Adrenal gland (tissue), 12 donors: ENCODE measurements around the gene STX18. TPM values are rescaled to one million over a fixed set of nuclear protein-coding genes. Genes with fewer than 3 reads are reported as not detected.
"Not testable (repeated sequence)": the region's sequence is repeated elsewhere in the genome, so short reads cannot be mapped to it uniquely, and the experiment has no call there.

ENCODE experiments used
- DNase-seq, 7 donors: peaks; one replicate each; pipeline ENCODE4 v3.0.0-alpha.2; 2019 to 2020
- H3K27ac ChIP-seq, 5 donors: fragments of 200-600 bp; sonication (generic) in 4 of 5; 1 replicate in 3 of 5; 2 replicates in 2 of 5; pipeline versions ENCODE4 v1.5.1 to v1.8.0; 2016 to 2020; ENCODE audit warnings: mild to moderate bottlenecking in 1 of 5
- H3K27me3 ChIP-seq: fragments of 200-600 bp; 2 replicates; pipeline ENCODE4 v1.8.0; 2021
- H3K36me3 ChIP-seq, 2 donors: fragments of 200-600 bp; replicated peaks in 1 of 2; 1 replicate in 1 of 2; 2 replicates in 1 of 2; pipeline versions ENCODE4 v1.5.1 to v1.8.0; 2018 to 2022
- H3K4me1 ChIP-seq, 2 donors: fragments of 200-600 bp; replicated peaks in 1 of 2; 1 replicate in 1 of 2; 2 replicates in 1 of 2; pipeline versions ENCODE4 v1.5.1 to v1.8.0; 2018 to 2021
- H3K4me3 ChIP-seq, 4 donors: fragments of 200-600 bp; sonication (generic) in 3 of 4; one replicate each; pipeline ENCODE4 v1.5.1; 2016 to 2018
- H3K9me3 ChIP-seq, 3 donors: fragments of 200-600 bp; sonication (generic) in 1 of 3; replicated peaks in 1 of 3; 1 replicate in 2 of 3; 2 replicates in 1 of 3; pipeline versions ENCODE4 v1.5.1 to v1.8.0; 2016 to 2021
- CTCF ChIP-seq, 6 experiments: fragments of 450-650 bp in 4 of 6; fragments of 200-600 bp in 2 of 6; sonication (generic) in 1 of 6; IDR thresholded peaks; 1 replicate in 5 of 6; 2 replicates in 1 of 6; pipeline versions ENCODE4 v1.5.1 to v1.8.0; 2016 to 2021; ENCODE audit warnings: antibody characterized with exemption in 6 of 6, mild to moderate bottlenecking in 2 of 6, moderate library complexity in 1 of 6
- POLR2A ChIP-seq, 2 donors: fragments of 450-650 bp; IDR thresholded peaks; one replicate each; pipeline ENCODE4 v1.6.1; 2017; ENCODE audit warnings: antibody characterized with exemption in 2 of 2, mild to moderate bottlenecking in 2 of 2, moderate library complexity in 1 of 2
- WGBS, 4 donors: extraction: QIAGEN DNeasy Blood & Tissue Kit in 2 of 4; methylation state at CpG; one replicate each; pipeline versions ENCODE4 v1.1.5 to v1.1.7; 2013 to 2017; 5-methylcytosine and 5-hydroxymethylcytosine counted together
- intact Hi-C, 2 donors: fragments of 100-400 bp; cut with DNase I; formaldehyde crosslinking; loops; one replicate each; pipeline versions ENCODE4 v1.14.1 to v1.15.0; 2022 to 2023
- polyA plus RNA-seq, 3 donors: library from polyadenylated mRNA; stranded (reverse); fragments of 200-250 nt in 2 of 3; fragments of 350-450 nt in 1 of 3; fragmentation: Illumina TruSeq in 1 of 3; extraction: RNeasy Lipid Tissue Mini Kit (QIAGEN cat#74804) in 1 of 3; gene quantifications; one replicate each; pipeline ENCODE4 v1.2.3, GENCODE V29; 2013 to 2014
- total RNA-seq, 9 donors: library from RNA; depleted of rRNA in 4 of 9; stranded (reverse); fragments of >200 nt in 4 of 9; fragments of 120-200 nt in 1 of 9; fragmentation: NEBNext Ultra II Directional in 1 of 9; extraction: Animal tissue kit (Norgen Biotek cat#: 25700) in 1 of 9; gene quantifications; one replicate each; pipeline versions ENCODE4 v1.1.0 to v1.2.4, GENCODE V29; 2013 to 2023
- donor health status: healthy with polysubstance abuse.
- donor health status: Bipolar disorder and iron deficiency.
- donor health status: DM: yes; HTN: yes; CAD: no.
- donor health status: DM: no; HTN: no; CAD: no.
- donor health status: DM: no; HTN: no; CAD: no.
- donor health status: DM: yes; HTN: yes; CAD: no.

Gene STX18
- total and polyA plus RNA-seq, 12 donors = 28.6 to 88.5 (median 38.1) TPM

DNA sequence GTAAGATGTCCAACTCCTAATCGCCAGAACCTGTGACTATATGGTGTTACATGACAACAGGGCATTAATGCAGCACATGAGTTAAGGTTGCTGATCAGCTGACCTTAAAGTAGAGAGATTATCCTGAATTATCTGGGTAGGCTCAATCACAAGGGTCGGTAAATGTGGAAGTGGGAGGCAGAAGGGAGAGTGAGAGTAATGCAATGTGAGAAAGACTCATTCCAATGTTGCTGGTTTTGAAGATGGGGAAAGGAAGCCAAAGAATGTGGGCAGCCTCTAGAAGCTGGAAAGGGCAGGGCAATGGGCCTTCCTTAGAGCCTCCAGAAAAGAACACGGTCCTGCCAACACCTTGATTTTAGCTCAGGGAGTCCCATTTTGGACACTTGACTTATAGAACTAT, 67.4 kb downstream of the STX18 start:
- H3K4me1 ChIP-seq = peaks cover 17 to 36% of the 10 kb centered on the region in 2 donors
- H3K27me3 ChIP-seq = no peaks in the 10 kb centered on the region
- no peak overlapping the region for H3K4me3 ChIP-seq
- peaks cover 0 to 7% of the 10 kb centered on the region in 2 donors for H3K36me3 ChIP-seq
- intact Hi-C loops = no loop called here
- no peak for TF ChIP-seq CTCF (IDR thresholded peaks at IDR 0.05)
- TF ChIP-seq POLR2A (IDR thresholded peaks at IDR 0.05) = no peak
- no peak for DNase-seq
- 91 to 93% (median 92%) methylated on average over 3 of the region's 3 CpGs for WGBS, 4 donors
- H3K9me3 ChIP-seq = no peaks in the 10 kb centered on the region
- peak overlapping the region in 3 of 5 donors; percentile 64 to 90 (median 87) for H3K27ac ChIP-seq

- intact Hi-C loops = no loop called here
- DNase-seq = peak; percentile 72 to 91 (median 87)
- peak overlapping the region; percentile 56 to 90 (median 64) for H3K27ac ChIP-seq
Observed at GRCh38 chr4:4472344-4472958, 69.4 kb downstream of the STX18 start.

GRCh38 chr4:4471195-4471594, 70.7 kb downstream of the STX18 start:
- Histone ChIP-seq H3K27ac (peak overlapping the region in 2 of 5 donors; percentile 48 to 87), H3K4me1 (peaks cover 17 to 29% of the 10 kb centered on the region in 2 donors), H3K9me3 (no peaks in the 10 kb centered on the region), H3K27me3 (no peaks in the 10 kb centered on the region), H3K36me3 (peaks cover 0 to 12% of the 10 kb centered on the region in 2 donors), H3K4me3 (no peak overlapping the region)
- TF ChIP-seq CTCF (IDR thresholded peaks at IDR 0.05) = no peak
- no peak for TF ChIP-seq POLR2A (IDR thresholded peaks at IDR 0.05)
- DNase-seq = no peak
- 96 to 99% (median 97%) methylated on average over 3 of the region's 3 CpGs for WGBS, 4 donors
- intact Hi-C loops = no loop called here

More at GRCh38 chr4:4472344-4472958, 69.4 kb downstream of the STX18 start:
- Histone ChIP-seq H3K36me3 (peaks cover 0 to 10% of the 10 kb centered on the region in 2 donors), H3K4me3 (no peak overlapping the region), H3K9me3 (no peaks in the 10 kb centered on the region), H3K4me1 (peaks cover 17 to 29% of the 10 kb centered on the region in 2 donors), H3K27me3 (no peaks in the 10 kb centered on the region)
- WGBS, 4 donors = 41 to 61% (median 50%) methylated on average over 8 of the region's 8 CpGs
- TF ChIP-seq POLR2A (IDR thresholded peaks at IDR 0.05) (peak in 1 of 2 donors; percentile 53), CTCF (IDR thresholded peaks at IDR 0.05) (no peak)

DNA sequence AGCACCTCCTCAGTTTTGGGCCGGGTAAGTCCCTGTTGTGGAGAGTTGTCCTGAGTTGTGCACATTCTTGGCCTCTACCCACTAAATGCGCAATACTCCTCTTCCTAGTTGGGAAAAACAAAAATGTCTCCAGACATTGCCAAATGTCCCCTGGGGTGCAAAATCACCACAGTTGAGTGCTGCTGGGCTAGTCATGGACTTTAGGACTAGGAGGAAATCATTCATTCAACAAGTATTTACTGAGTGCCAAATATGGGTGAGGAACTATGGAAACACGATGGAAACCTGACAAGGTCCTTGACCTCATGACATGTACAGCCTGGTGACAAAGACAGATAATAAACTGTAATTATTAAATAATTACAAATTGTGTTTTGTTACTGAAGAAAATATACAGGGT, 71.6 kb downstream of the STX18 start:
- Histone ChIP-seq H3K27me3 (no peaks in the 10 kb centered on the region), H3K9me3 (no peaks in the 10 kb centered on the region), H3K36me3 (peaks cover 0 to 14% of the 10 kb centered on the region in 2 donors), H3K4me1 (peaks cover 17 to 29% of the 10 kb centered on the region in 2 donors), H3K27ac (peak overlapping the region in 1 of 5 donors; percentile 17), H3K4me3 (no peak overlapping the region)
- WGBS, 4 donors = 73 to 80% (median 77%) methylated on average over 3 of the region's 3 CpGs
- no peak for TF ChIP-seq CTCF (IDR thresholded peaks at IDR 0.05)
- TF ChIP-seq POLR2A (IDR thresholded peaks at IDR 0.05) = no peak
- DNase-seq = no peak
- intact Hi-C loops = no loop called here

- H3K4me3 ChIP-seq, intact Hi-C loops, H3K27me3 ChIP-seq, H3K9me3 ChIP-seq, DNase-seq, H3K27ac ChIP-seq: not testable (repeated sequence)
- H3K36me3 ChIP-seq = peaks cover 0 to 13% of the 10 kb centered on the region in 2 donors
- 97 to 100% (median 98%) methylated on average over 3 of the region's 3 CpGs for WGBS, 4 donors
- H3K4me1 ChIP-seq = peaks cover 24 to 29% of the 10 kb centered on the region in 2 donors
Observed at GRCh38 chr4:4465238-4465637, 76.6 kb downstream of the STX18 start.
